ENCODE data around the gene LPAR3.

DNA sequence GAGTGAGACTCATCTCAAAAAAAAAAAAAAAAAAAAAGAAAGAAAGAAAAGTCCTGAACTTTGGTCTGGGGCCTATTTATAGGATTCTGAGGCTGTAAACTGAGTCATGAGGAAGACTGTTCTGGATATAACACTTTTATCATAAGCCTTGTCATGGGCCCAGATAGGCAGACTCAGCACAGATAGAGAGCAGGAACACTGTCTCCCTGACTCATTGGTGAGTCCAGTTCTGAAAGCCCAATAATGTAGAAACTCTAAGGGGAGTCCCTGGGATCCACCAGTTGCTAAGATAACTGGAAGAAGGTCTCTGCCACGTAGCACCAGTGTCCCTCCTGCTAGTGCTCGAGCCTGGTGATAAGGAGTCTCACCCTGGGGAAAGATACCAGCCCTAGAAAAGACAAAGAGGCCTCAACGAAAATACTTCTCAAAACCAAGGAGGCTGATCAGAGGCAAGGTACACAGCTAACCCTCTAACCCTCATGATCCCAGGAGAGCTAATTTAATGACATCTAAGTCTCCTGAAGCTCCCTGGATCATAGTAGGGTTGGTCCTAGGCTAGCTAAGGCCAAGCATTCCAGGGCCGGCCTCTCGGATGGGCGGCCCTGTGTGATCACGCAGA is 43.5 kb downstream of the LPAR3 start:
- TF ChIP-seq CTCF (conservative IDR thresholded peaks at IDR 0.05; ENCODE audit: low read depth, low read length) (no peak), EZH2 (IDR thresholded peaks at IDR 0.05; ENCODE audit: low read length, unreplicated experiment) (no peak), EZH2phosphoT487 (IDR thresholded peaks at IDR 0.05; ENCODE audit: borderline replicate concordance, low read length) (no peak)

Data from PC-3 (cell line).